Measurements from ENCODE around the gene CAPN2.
A peak's percentile ranks its signal among the peaks of the same experiment; 100 is the strongest.

CAPN2 gene

DNA sequence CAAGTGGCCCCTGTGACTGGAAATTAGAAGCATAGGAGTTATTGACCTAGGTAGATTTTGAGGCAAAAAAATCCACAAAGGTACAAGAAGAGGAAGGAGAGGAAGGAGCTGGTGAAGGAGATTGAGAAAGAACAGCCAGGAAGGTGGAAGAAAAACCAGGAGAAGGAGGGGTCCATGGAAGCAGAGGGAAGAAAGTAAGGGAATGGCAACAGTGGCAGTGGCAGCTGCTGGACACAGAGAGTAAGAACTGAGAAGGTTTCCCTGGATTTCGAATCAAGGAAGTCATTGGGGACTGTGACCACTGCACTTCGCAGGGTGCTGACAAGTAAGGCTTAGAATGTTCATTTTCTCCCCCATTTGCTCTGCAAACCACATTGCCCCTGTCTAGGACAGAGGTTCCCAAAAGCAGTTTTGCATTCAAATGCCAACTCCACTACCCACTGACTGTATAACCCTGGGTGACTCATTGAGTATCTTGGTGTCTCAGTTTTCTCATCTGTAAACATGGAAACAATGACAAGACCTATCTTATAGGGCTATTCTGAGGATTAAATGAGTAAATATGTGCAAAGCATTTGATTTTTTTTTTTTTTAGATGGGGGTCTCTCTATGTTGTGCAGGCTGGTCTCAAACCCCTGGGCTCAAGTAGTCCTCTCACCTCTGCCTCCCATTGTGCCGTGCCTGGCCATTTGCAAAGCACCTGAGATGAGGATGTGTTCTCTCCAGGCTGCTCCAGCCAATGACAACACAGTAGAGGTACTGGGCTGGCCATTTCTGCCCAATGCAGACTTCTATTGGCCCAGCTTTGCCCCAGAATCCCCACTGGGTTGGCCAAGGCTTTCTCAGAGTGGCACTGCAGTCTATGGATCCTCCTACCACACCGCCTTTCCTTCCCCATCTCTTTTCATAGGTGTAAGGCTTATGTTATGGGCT is 9.3 kb upstream of the CAPN2 start:
- no peak for FAIRE-seq

DNA sequence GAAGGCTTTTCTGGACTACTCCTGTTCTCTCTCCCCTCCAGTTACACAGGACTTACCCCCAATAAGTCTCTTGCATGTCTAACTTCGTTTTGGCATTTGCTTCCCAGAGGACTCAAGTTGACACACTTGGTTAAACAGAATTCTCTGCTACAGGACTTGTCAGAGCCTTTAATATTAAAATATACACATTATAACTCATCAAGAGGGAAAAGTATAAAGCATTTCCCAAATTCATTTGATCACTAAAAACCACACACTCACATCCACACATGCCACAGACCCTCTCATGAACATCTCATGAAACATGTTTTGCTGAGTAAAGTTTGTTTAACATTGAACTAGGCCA is 8.7 kb upstream of the CAPN2 start:
- no peak for FAIRE-seq

DNA sequence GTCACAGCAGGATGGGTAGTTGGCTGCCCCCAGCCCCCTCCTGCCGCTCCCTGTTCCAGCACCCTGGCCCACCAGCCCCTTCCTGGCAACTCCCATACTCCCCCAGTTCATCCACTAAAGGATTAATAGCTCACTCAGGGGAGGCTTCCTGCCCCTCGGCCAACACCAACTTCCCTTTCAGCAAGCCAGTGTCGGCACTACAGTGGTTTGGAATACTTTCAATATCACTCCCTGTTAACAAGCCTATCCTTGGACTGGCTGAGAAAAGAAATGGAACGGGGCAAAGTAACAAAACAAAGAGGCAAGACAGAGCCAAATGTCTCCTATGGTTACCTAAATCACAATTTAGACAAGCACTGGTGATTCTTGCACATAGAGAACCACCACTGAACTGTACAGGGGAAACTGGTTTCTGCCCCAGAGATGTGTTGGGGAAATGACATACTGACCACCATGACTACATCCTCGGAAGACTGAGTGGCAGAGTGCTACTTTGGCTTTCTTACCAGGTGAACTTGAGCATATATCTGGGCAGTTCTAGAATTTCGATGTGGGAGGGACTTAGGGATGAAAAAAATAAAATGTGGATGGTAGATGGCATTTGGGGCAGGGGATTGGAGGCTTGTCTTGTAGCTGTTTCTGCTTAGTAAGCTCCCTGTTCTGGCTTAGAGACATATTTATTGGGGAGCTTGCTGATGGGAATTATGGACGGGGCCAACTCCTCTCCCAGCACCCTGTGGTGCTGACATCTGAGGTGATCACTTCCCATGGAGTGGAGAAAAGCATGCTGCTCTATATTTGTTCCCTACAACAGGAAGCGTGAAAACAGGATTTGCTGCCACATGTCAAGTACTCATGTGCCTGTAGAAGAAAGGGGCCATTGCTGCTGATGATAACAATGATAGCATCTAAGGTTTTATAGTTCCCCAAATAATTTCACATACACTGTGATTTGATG is 7.1 kb upstream of the CAPN2 start:
- peak; percentile 19 for FAIRE-seq

DNA sequence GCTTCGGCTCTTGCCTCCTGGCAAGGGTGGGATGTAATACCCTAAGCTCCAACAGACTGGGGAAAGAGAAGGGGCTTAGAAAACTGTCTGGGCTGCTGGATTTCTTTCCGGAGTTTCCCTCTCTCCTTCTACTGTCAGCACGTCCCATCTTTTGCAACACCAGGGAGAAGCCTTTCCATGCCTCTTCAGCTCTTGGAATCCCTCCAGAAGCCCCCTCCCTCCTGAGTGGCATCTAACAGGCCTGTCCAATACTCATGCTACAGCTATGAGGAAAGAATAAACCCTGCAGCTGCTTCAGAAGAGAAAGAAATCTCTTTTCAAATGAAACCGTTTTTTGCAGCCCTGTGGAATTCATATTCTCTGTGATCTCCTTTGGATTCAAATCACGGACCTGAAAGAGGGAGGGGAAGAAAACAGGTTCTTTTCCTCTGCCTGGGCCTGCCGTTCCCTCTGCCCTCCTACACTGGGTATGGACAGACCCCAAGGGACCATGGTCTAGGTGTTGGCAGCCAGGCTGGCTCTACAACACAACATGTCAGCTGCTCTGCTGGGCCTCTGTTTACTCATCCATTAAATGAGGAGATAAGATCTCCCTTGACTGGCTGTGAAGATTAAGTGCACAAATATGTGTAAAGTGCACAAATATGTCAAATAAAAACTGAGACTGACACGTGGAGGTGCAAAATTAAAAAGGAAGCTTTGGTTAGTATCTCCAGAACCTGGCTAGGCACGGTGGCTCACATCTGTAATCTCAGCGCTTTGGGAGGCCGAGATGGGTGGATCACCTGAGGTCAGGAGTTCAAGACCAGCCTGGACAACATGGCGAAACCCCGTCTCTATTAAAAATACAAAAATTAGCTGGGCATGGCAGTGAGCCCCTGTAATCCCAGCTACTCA is 6.0 kb upstream of the CAPN2 start:
- peak; percentile 39 for FAIRE-seq

DNA sequence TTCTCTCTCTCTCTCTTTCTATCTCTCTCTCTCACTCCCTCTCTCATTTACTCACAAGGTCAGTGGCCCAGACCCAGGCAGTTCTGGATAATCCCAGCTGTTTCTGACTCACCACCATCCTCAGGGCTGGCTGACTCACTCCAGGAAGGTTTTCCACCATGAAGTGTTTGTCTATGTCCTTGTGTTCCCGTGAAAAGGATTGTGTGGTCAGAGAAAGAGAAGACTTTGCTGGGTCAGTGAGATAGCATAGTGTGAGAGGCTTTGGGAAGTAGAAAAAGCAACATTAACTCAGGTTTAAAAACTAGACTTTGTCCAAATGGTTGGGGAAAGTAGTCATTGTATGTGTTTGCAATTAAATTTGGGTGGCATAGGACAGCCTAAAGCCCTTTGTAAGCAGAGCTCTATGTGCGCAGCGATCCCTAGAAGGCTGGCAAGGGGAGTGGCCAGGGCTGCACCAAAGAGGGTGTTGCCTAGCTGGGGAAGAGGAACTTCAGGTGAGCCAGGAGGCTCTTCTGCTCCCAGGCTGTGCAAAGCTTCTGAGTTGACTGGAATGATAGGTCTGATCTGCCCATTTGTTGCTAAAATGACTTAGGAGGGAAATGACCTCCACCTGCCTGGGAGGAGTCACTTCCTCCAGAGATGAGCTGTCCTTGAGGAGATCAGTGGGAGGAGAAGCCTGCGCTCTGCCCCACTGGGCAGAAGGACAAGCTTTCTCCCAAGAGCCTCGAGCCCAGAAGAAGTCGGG is 4.9 kb upstream of the CAPN2 start:
- peak; percentile 17 for FAIRE-seq

DNA sequence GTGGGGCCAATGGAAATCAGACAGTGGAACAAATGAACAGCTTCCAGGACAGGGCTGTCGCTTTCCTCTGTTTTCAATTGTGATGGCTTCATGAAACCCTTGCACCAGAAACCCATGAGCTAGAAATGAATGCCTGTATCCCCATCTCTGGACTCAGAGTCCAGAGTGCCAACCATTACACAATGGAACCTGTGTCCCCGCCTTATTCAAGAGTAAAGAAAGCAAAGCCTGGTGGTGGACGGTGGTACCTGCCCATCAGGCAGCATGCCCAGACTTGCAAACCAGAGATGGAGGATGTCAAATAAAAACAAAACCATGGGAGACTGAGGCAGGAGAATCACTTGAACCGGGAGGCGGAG is 4.4 kb upstream of the CAPN2 start:
- FAIRE-seq: no peak

DNA sequence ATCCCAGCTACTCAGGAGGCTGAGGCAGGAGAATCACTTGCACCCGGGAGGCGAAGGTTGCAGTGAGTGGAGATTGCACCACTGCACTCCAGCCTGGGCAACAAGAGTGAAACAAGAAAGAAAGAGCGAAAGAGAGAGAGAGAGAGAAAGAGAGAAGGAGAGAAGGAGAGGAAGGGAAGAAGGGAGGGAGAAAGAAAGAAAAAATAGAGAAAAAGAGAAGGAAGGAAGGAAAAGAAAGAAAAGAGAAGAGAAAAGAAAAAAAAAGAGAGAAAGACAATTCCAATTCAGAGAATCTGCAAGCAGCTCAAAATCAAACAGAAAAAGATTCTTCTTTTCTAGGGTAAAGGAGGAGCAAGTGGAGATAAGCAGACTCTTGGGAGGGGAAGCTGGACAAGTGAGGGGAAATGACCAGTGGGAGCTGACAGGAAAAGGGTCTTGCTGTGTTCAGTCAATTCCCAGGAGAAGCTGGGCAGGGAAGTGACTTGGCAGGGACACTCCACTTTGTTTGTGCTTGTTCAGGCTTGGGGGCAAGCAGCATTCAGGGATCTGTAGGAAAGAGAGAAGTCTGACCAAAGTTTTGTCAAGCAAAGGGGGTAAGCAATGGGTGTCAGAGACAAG is 3.6 kb upstream of the CAPN2 start:
- FAIRE-seq: no peak

DNA sequence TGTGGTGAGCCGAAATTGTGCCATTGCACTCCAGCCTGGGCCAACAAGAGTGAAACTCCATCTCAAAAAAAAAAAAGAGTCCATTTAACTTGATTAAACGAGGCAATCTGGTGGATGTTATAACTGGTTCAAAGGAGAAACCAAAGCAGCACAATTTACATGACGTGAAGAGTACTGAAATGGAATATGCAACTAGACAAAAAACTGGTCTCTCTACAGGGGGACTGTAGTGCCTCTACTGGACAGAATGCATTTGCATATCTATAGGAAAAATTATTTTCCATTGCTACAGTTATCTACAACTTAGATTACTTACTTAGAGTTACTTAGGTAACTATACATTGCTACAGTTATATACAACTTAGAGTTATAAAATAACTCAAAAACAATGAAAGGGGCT is 2.7 kb upstream of the CAPN2 start:
- no peak for FAIRE-seq

DNA sequence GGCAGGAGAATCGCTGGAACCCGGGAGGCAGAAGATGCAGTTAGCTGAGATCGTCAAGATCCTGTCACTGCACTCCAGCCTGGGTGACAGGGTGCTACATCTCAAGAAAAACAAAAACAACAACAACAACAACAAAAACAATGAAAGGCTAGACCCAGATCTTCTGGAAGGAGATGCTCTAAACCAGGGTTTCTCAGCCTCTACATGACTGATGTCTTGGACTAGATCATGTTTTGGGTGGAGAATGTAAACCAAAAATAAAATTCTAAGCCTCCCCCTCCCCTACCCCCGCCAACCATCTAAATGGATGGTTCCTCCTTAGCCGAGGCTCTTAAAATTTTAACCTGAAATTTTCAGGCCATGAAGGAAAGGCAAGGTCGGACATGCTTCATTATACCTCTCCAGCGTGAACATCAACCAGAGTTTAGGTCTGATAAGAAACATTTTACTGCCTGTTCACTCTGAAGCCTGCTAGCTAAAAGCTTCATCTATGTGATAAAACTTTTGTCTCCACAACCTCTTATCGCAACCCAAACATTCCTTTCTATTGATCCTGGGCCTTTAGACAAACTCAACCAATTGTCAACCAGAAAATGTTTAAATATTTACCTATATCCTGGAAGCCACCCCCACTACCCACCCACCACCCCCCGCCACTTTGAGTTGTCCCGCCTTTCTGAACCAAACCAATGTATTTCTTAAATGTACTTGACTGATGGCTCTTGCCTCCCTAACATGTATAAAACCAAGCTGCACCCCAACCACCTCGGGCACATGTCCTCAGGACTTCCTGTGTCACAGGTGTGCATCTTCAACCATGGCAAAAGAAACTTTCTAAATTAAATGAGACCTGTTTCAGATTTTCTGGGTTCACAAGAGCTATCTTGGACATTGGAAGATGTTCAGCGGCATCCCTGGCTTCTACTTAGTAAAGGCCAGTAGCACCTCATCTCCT is 1.9 kb upstream of the CAPN2 start:
- no peak for FAIRE-seq

DNA sequence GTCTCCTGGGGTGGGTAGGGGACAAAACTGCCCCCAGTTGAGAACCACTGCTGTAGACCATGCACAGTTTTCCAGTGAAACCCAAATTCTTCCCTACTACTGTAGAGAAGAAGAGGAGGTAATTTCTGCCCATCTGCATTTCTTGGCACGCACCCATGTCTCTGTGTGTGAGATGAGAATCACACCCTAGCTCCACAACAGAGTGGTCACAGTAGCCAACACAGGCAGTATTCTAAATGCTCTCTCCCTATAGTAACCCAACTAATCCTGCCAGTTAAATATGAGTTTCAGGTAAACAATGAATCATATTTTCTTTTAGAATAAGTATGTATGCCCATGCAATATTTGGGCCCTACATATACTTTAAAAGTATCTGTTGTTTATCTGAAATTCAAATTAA is 1.2 kb upstream of the CAPN2 start:
- FAIRE-seq: no peak

DNA sequence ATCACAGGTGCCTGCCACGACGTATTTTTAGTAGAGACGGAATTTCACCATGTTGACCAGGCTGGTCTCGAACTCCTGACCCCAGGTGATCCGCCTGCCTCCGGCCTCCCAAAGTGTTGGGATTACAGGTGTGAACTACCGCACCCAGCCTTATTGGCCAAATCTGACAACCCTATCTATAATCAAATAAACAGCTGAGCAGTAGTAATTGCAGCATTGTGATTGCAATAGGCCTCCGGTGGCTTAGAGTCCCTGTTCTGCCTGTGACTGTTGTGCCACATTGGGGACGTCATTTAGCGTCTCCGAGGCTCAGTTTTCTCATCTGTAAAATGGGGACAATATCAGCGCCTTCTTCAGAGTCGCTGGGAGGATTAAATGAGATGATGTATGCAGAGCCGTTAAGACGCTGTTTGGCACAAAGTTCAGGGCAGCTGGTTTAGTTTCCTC is 569 bp upstream of the CAPN2 start:
- FAIRE-seq: no peak

DNA sequence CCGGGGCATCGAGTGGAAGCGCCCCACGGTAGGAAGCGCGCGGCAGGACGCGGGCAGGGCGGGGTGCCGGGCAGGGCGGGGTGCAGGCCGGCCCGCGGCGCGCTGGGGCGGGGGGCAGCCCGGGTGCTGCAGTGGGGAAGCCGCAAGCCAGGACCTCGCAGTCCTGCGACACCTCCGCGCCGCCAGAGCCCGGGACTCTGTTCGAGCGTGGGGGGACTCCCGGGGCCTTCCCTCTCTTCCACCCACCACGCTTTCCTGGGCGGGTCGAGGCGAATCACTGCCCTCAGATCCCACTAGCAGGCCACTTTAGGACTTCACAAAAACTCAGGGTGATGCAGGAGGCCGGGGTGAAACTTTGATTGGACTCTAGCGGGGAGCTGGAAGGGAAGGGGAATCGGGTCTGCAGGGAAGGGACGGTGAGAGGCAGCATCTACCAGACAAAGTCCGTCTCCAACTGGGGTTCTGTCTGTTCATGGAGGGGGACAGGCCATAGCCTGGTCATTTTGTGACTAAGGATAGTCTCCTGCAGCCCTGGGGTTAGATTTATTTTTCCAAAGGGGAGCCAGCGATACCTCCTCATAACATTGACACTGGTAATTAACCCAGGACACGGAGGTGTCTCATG is 623 bp downstream of the CAPN2 start:
- no peak for FAIRE-seq

DNA sequence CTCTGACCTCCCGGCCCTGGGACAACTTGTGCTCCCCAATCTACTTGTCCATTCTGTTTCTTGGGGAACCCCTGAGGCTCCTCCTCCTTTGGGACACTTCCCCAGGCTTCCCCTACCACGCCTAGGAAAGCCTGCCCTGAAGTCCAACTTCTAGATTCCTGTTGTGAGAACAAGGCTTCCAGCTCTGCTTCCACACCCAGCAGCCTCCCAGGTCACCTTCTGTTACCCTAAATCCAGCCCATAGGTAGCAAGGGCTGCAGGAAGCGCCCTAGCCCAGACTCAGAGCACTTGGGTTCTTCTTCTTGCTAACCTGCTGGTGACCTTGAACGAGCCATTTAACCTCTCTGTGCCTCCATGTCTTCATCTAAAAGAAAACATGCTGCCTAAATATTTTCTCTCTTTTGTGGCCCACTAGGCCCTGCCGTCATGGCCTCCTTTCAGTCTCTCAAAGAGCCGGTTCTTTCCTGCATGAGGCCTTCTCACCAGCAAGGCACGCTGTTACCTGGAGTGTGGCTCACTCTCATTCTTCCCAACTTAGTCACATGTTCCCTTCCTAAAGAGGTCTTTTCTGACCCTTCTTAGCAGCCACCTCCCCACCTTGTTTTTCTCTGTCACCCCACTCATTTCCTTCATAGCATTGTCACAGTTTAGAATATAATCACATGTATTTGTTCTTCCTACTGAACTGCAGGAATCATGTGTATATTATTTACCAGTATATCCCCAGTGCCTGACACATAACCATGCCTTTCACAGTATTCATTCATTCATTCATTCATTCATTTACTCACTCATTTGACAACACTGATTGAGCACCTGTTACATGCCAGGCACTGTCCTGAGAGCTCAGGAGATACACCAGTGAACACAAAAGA is 1.4 kb downstream of the CAPN2 start:
- FAIRE-seq: no peak

DNA sequence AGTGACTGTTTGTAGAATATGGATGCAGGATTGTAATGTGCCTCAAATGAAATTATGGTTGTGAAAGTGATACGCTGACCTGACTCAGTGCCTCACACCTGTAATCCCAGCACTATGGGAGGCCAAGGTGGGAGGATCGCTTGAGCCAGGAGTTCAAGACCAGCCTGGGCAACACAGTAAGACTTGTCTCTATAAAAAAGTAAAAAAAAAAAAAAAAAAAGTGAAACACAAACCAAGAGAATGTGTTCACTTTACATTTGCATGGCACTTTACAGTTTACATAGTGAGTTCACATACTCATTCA is 2.0 kb downstream of the CAPN2 start:
- no peak for FAIRE-seq

DNA sequence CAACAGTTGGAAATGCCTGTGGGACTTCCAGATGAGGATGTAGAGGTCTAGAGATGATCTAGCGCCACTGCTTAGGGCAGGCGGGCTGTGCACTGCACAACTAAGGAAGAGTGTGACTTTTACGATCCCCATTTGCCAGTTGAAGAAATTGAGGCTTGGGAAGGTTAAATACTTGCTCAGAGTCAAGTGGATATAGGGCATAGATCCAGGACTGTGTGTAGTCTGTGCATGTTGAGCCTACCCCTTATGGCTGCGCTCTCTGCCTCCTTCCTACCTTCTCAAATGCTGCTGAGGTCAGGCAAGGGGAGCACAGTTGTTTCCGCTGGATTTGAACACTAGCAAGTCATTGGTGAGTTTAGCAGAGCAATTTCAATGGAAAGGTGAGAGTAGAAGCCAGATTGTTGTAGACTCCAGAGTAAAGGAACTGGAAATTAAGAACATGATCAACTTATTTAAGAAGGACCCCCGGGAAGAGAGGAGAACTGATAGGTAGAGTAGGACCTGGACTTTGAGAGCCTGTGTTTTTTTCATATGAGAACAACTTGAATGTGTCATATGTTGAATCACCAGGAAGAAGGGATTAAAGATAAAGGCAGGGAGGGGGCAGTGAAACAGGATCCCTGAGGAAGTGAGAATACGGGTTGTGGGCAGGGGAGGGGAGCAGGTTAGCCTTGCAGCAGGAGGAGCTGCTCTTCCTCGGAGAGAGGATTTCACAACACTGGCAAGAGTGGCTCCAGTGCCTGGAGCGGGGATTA is 2.7 kb downstream of the CAPN2 start:
- FAIRE-seq: no peak

DNA sequence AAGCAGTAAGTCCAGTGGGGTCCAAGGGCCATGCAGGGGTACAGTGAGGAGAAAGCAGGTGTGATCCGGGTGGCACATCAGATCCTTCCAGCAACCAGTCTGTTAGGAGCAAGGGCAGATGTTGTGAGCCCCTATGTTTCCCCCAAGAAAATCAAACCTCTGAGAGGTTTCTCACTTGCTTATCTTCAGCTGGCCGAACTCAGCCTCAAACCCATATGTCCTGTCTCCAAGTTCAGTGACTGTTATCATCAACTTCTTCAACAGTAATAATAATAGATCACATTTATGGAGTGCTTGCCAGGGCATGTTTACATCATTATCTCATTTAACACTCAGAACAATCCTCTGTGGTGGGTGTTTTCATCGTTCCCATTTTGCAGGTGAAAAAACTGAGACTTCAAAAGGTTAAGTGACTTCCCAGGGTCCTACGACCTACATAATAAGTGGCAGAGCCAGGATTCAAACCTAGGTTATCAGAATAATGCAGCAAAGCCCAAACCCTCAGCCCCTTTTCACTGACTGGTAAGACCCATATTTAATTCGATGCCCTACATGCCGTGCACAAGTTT is 3.3 kb downstream of the CAPN2 start:
- FAIRE-seq: no peak

DNA sequence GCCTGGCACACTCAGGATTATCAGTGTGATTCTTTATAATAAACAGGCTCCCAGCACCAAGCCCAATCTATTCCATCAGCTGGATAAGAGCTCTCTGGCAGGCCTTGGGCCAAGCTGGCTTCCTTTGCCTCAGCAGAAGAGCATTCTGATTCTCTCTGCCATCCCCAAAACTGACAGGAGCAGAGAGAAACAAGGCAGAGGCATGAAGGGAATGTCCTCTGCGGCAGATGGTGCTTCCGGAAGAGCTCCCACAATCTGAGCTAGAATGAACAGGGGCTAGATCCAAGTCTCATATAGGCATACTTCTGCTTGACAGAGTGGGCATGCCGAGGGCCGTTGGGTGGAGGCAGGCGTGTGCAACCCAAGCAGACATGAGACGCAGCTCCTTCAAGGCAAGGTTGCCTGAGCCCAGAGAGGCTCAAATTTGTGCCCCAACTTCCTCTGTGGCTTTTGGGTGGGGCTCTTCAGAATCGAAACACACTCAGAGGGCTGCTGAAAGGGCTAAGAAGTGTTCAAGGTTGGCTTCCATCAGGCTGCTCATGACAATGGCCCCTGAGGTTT is 4.0 kb downstream of the CAPN2 start:
- FAIRE-seq: no peak

DNA sequence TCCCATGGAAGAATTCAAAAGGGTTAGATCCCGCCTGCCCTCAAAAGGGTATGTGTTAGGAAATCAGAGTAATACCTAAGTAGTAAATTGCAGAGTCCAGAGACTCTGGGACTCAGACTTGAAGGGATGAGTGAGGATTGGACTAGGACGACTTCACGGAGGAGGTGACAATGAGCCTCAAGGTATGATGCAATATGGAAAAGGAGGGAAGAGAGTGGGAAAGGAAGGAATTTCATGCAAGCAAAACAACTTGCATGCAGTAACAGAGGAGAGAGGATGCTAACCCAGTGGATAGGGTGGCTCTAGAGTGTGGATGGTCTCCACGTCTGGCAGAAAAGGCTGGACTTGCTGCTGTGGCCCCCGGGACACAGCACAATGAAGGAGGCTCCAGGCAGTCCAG is 4.8 kb downstream of the CAPN2 start:
- FAIRE-seq: no peak

Data from G401.6 (cell line).